WTC11 (cell line): ENCODE measurements around the gene CPXM1. TPM values are rescaled to one million over a fixed set of nuclear protein-coding genes. Genes with fewer than 3 reads are reported as not detected.

Experiments
- AFF4 ChIP-seq: sonication (generic); formaldehyde crosslinking; IDR thresholded peaks from 2 replicates; pipeline ENCODE4 v1.8.1; 2023; ENCODE audit warnings: mild to moderate bottlenecking, missing genetic modification reagents, borderline replicate concordance
- ATF1 ChIP-seq: sonication (generic); formaldehyde crosslinking; IDR thresholded peaks from 2 replicates; pipeline ENCODE4 v1.8.1; 2023; ENCODE audit warnings: mild to moderate bottlenecking, moderate library complexity, missing genetic modification reagents
- ATF2 ChIP-seq: sonication (generic); formaldehyde crosslinking; IDR thresholded peaks from 2 replicates; pipeline ENCODE4 v1.8.1; 2022; ENCODE audit warnings: low read depth, missing genetic modification reagents, borderline replicate concordance
- ATF3 ChIP-seq: sonication (generic); formaldehyde crosslinking; conservative IDR thresholded peaks from 2 replicates; pipeline ENCODE4 v1.8.1; 2022; ENCODE audit warnings: mild to moderate bottlenecking, missing genetic modification reagents
- CREB1 ChIP-seq: sonication (generic); formaldehyde crosslinking; IDR thresholded peaks from 2 replicates; pipeline ENCODE4 v1.8.0; 2023; ENCODE audit warnings: mild to moderate bottlenecking, missing genetic modification reagents
- E2F1 ChIP-seq: sonication (generic); formaldehyde crosslinking; IDR thresholded peaks from 2 replicates; pipeline ENCODE4 v1.8.0; 2022; ENCODE audit warnings: mild to moderate bottlenecking, missing genetic modification reagents
- ELF4 ChIP-seq: sonication (generic); formaldehyde crosslinking; IDR thresholded peaks from 2 replicates; pipeline ENCODE4 v1.8.1; 2022; ENCODE audit warnings: low read depth, mild to moderate bottlenecking, moderate library complexity, missing genetic modification reagents
- ERG ChIP-seq: fragments of 250-450 bp; sonication (Bioruptor Pico); IDR thresholded peaks from 2 replicates; pipeline ENCODE4 v1.8.0; 2021; ENCODE audit warnings: mild to moderate bottlenecking
- ESRRA ChIP-seq: sonication (generic); formaldehyde crosslinking; IDR thresholded peaks from 2 replicates; pipeline ENCODE4 v1.8.1; 2022; ENCODE audit warnings: mild to moderate bottlenecking, missing genetic modification reagents, borderline replicate concordance
- FOXK1 ChIP-seq: sonication (generic); formaldehyde crosslinking; IDR thresholded peaks from 2 replicates; pipeline ENCODE4 v1.8.0; 2022; ENCODE audit warnings: mild to moderate bottlenecking, moderate library complexity, missing genetic modification reagents
- GABPB1 ChIP-seq: sonication (generic); formaldehyde crosslinking; IDR thresholded peaks from 2 replicates; pipeline ENCODE4 v1.8.1; 2023; ENCODE audit warnings: mild to moderate bottlenecking, missing genetic modification reagents
- GRHL2 ChIP-seq: fragments of 250-450 bp; sonication (Bioruptor Pico); IDR thresholded peaks from 2 replicates; pipeline ENCODE4 v1.8.0; 2022; ENCODE audit warnings: mild to moderate bottlenecking, moderate library complexity; ENCODE audit not compliant: insufficient replicate concordance, severe bottlenecking
- HMGA2 ChIP-seq: fragments of 250-450 bp; sonication (Bioruptor Pico); IDR thresholded peaks from 2 replicates; pipeline ENCODE4 v1.4.0; 2021; ENCODE audit warnings: mild to moderate bottlenecking, moderate library complexity
- MAX ChIP-seq: sonication (generic); formaldehyde crosslinking; IDR thresholded peaks from 2 replicates; pipeline ENCODE4 v1.8.0; 2022; ENCODE audit warnings: mild to moderate bottlenecking, missing genetic modification reagents
- MLX ChIP-seq: sonication (generic); formaldehyde crosslinking; IDR thresholded peaks from 2 replicates; pipeline ENCODE4 v1.8.1; 2023; ENCODE audit warnings: mild to moderate bottlenecking, missing genetic modification reagents, moderate library complexity
- NFE2L1 ChIP-seq: sonication (generic); formaldehyde crosslinking; IDR thresholded peaks from 2 replicates; pipeline ENCODE4 v1.8.1; 2023; ENCODE audit warnings: missing genetic modification reagents
- NR1H2 ChIP-seq: sonication (generic); formaldehyde crosslinking; IDR thresholded peaks from 2 replicates; pipeline ENCODE4 v1.9.0; 2021; ENCODE audit warnings: mild to moderate bottlenecking, moderate library complexity, missing genetic modification reagents
- RELA ChIP-seq: sonication (generic); formaldehyde crosslinking; IDR thresholded peaks from 2 replicates; pipeline ENCODE4 v1.8.1; 2022; ENCODE audit warnings: missing genetic modification reagents, mild to moderate bottlenecking, borderline replicate concordance
- SMAD4 ChIP-seq: sonication (generic); formaldehyde crosslinking; IDR thresholded peaks from 2 replicates; pipeline ENCODE4 v1.8.0; 2022; ENCODE audit warnings: mild to moderate bottlenecking, missing genetic modification reagents
- SOX15 ChIP-seq: fragments of 250-450 bp; sonication (Bioruptor Pico); IDR thresholded peaks from 2 replicates; pipeline ENCODE4 v1.9.0; 2021; ENCODE audit warnings: mild to moderate bottlenecking
- SP1 ChIP-seq: sonication (generic); formaldehyde crosslinking; conservative IDR thresholded peaks from 2 replicates; pipeline ENCODE4 v1.8.1; 2022; ENCODE audit warnings: missing genetic modification reagents
- TEAD1 ChIP-seq: sonication (generic); formaldehyde crosslinking; IDR thresholded peaks from 2 replicates; pipeline ENCODE4 v1.8.0; 2022; ENCODE audit warnings: mild to moderate bottlenecking, missing genetic modification reagents
- USF2 ChIP-seq: sonication (generic); formaldehyde crosslinking; IDR thresholded peaks from 2 replicates; pipeline ENCODE4 v1.8.1; 2023; ENCODE audit warnings: mild to moderate bottlenecking, missing genetic modification reagents, moderate library complexity
- ZNF232 ChIP-seq: sonication (generic); formaldehyde crosslinking; IDR thresholded peaks from 2 replicates; pipeline ENCODE4 v1.8.0; 2022; ENCODE audit warnings: mild to moderate bottlenecking, missing genetic modification reagents
- ZNF317 ChIP-seq: sonication (generic); formaldehyde crosslinking; IDR thresholded peaks from 2 replicates; pipeline ENCODE4 v1.8.1; 2023; ENCODE audit warnings: low read depth, mild to moderate bottlenecking, moderate library complexity, missing genetic modification reagents, borderline replicate concordance
- ZNF423 ChIP-seq: fragments of 250-450 bp; sonication (Bioruptor Pico); IDR thresholded peaks from 2 replicates; pipeline ENCODE4 v2.1.2; 2022; ENCODE audit warnings: mild to moderate bottlenecking, moderate library complexity
- ZNF512 ChIP-seq: sonication (generic); formaldehyde crosslinking; IDR thresholded peaks from 2 replicates; pipeline ENCODE4 v1.8.1; 2022; ENCODE audit warnings: missing genetic modification reagents, borderline replicate concordance
- ZNF671 ChIP-seq: fragments of 250-450 bp; sonication (Bioruptor Pico); IDR thresholded peaks from 2 replicates; pipeline ENCODE4 v1.8.0; 2021; ENCODE audit warnings: mild to moderate bottlenecking
- total RNA-seq: library from RNA; stranded (reverse); gene quantifications from 3 replicates; pipeline ENCODE4 v1.2.3, GENCODE V29; 2021

The CPXM1 gene
- total RNA-seq, 1 experiment from 2014 or later, result 51.2 TPM

GRCh38 chr20:2799688-2800520 lies 523 bp downstream of the CPXM1 start (continued):
- TF ChIP-seq TEAD1 (no peak), ZNF232 (CRISPR knock-in tag) (no peak), CREB1 (CRISPR knock-in tag) (no peak; the same call in 1 of the 2 replicates), AFF4 (CRISPR knock-in tag) (no peak), ZNF512 (CRISPR knock-in tag) (no peak), NFE2L1 (CRISPR knock-in tag) (no peak), USF2 (CRISPR knock-in tag) (0 out of 2 replicates have a peak, but pooled peaks have one; percentile 11), ZNF317 (CRISPR knock-in tag) (no peak), SP1 (CRISPR knock-in tag) (no peak), E2F1 (CRISPR knock-in tag) (no peak; the same call in 1 of the 2 replicates), ATF2 (CRISPR knock-in tag) (no peak), ERG (CRISPR knock-in tag) (no peak; the same call in 1 of the 2 replicates), ZNF423 (CRISPR knock-in tag) (no peak), MAX (CRISPR knock-in tag) (peak; percentile 44; the same call in 1 of the 2 replicates), FOXK1 (no peak), SMAD4 (CRISPR knock-in tag) (no peak), GABPB1 (CRISPR knock-in tag) (no peak), ZNF671 (CRISPR knock-in tag) (no peak), ATF1 (CRISPR knock-in tag) (no peak), NR1H2 (CRISPR knock-in tag) (no peak), ATF3 (no peak), ESRRA (CRISPR knock-in tag) (no peak), RELA (CRISPR knock-in tag) (no peak), MLX (CRISPR knock-in tag) (no peak), GRHL2 (CRISPR knock-in tag) (no peak), ELF4 (no peak), SOX15 (no peak), HMGA2 (CRISPR knock-in tag) (no peak)
